Subcutaneous adipose tissue (tissue), 4 donors: Measurements from ENCODE around the gene MANF. TPM values are rescaled to one million over a fixed set of nuclear protein-coding genes. Genes with fewer than 3 reads are reported as not detected.

ENCODE experiments used
- CTCF ChIP-seq: fragments of 450-650 bp; IDR thresholded peaks from one replicate; pipeline ENCODE4 v1.5.1; 2016; ENCODE audit warnings: low read depth, mild to moderate bottlenecking, control low read depth, antibody characterized with exemption, moderate library complexity
- total RNA-seq, 4 donors: library from RNA; depleted of rRNA; stranded (reverse); fragments of >200 nt; gene quantifications; one replicate each; pipeline ENCODE4 v1.1.0, GENCODE V29; 2016

The MANF gene
- total RNA-seq, 4 donors from 2014 or later, result 14.1 to 62.9 (median 31.6) TPM

- no peak for TF ChIP-seq CTCF
Observed at GRCh38 chr3:51408021-51408420, 22.9 kb downstream of the MANF start.

DNA sequence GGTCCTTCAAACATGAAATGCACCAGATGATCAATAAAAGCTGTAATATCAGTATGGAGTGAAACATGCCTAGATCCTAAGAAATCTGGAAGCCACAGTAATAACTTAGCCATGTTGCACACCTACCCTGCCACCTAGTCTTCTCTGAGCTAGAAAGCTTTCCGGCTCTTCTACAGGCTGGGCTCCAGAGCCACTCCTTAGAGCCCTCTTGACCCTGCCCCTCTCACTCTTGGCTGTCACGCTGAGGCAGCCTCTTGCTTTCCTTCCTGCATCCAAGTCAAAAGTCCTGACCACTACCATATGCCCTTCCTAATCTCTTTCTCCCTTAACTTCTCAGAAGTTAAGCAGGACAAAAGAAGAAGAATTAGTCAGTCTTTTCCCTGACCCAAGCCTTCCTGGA is 23.7 kb downstream of the MANF start:
- no peak for TF ChIP-seq CTCF

GRCh38 chr3:51422211-51422610 is 37.1 kb downstream of the MANF start:
- no peak for TF ChIP-seq CTCF

- TF ChIP-seq CTCF, result no peak
Observed at GRCh38 chr3:51426921-51427320, 41.8 kb downstream of the MANF start.

- TF ChIP-seq CTCF, result no peak
Observed at GRCh38 chr3:51429138-51429537, 44.0 kb downstream of the MANF start.

GRCh38 chr3:51434110-51434509 is 49.0 kb downstream of the MANF start:
- TF ChIP-seq CTCF, result no peak

- TF ChIP-seq CTCF, result no peak
Observed at GRCh38 chr3:51434746-51435327, 49.7 kb downstream of the MANF start.
